Fibroblast of the aortic adventitia (primary cell): ENCODE data around the gene PCED1A. TPM values are rescaled to one million over a fixed set of nuclear protein-coding genes. Genes with fewer than 3 reads are reported as not detected.

Experiments used
- DNase-seq: peaks from one replicate; pipeline ENCODE4 v3.0.0-alpha.2; 2010; ENCODE audit warnings: low read depth
- H3K4me3 ChIP-seq: 2 replicates; pipeline ENCODE4 v1.5.1; 2011; ENCODE audit warnings: low read depth, mild to moderate bottlenecking, control low read depth, low read length, moderate library complexity
- total RNA-seq: library from RNA; depleted of rRNA; stranded (reverse); fragments of >200 nt; gene quantifications from 2 replicates; pipeline ENCODE4 v1.2.3, GENCODE V29; 2012; ENCODE audit warnings: low replicate concordance
- TF ChIP-seq, protein P1 (sequence below): IDR thresholded peaks from 2 replicates; pipeline ENCODE4 v1.5.1; 2011; ENCODE audit warnings: mild to moderate bottlenecking, low read length, control low read depth, inconsistent platforms; ENCODE audit not compliant: insufficient read depth

PCED1A gene
- total RNA-seq, 1 donor: 21.1 TPM

DNA sequence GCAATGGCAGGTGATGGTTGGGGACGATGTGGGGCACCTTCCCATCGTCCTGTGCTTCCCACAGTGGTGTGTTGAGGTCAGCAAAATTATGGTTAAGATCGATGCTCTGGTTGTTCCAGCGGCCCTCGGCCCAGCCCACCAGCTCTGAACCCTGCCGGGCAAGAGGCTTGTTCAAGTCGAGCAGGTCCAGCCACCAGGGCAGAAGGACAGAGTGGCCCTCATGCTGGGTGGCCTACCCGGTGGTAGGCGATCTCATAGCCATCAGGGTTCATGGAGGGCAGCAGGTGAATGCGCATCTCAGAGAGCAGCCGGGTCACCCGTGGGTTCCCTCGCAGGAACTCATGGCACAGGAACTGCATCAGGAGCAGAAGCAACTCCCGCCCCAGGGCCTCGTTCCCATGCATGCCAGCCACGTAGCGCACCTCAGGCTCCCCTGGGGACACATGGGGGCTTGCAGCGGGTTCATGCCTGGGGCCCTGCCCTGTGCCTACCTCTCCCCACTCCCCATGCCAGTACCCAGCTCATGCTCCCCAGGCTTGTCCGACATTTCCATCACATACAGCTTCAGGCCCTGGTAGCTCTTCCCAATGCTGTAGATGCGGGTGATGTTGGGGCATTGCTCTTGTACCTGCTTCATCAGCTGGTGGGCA is 44.3 kb downstream of the PCED1A start:
- no peak for DNase-seq

DNA sequence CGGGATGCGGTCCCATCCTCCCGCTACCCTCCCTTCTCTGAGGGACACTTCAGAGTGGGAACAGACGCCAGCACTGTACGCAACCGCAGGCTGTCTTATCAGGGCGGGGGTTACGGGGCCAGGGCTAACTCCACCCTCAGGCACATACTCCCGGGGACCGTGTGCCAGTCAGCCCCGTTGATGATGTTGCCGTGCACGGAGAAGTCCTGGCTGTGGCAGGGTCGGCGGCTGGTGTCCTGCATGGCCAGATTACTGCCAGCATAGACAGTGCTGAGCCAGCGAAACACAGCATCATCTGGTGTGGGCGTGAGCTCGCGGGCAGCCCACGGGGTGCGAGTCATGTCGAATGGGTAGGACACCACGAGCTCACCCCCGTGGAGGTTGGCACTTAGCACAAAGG is 45.0 kb downstream of the PCED1A start:
- no peak overlapping the region for H3K4me3 ChIP-seq
- TF ChIP-seq, protein P1, sequence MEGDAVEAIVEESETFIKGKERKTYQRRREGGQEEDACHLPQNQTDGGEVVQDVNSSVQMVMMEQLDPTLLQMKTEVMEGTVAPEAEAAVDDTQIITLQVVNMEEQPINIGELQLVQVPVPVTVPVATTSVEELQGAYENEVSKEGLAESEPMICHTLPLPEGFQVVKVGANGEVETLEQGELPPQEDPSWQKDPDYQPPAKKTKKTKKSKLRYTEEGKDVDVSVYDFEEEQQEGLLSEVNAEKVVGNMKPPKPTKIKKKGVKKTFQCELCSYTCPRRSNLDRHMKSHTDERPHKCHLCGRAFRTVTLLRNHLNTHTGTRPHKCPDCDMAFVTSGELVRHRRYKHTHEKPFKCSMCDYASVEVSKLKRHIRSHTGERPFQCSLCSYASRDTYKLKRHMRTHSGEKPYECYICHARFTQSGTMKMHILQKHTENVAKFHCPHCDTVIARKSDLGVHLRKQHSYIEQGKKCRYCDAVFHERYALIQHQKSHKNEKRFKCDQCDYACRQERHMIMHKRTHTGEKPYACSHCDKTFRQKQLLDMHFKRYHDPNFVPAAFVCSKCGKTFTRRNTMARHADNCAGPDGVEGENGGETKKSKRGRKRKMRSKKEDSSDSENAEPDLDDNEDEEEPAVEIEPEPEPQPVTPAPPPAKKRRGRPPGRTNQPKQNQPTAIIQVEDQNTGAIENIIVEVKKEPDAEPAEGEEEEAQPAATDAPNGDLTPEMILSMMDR: no peak
- DNase-seq: no peak

More for the DNA sequence above, 44.3 kb downstream of the PCED1A start:
- H3K4me3 ChIP-seq: no peak overlapping the region
- TF ChIP-seq, protein P1: no peak

DNA sequence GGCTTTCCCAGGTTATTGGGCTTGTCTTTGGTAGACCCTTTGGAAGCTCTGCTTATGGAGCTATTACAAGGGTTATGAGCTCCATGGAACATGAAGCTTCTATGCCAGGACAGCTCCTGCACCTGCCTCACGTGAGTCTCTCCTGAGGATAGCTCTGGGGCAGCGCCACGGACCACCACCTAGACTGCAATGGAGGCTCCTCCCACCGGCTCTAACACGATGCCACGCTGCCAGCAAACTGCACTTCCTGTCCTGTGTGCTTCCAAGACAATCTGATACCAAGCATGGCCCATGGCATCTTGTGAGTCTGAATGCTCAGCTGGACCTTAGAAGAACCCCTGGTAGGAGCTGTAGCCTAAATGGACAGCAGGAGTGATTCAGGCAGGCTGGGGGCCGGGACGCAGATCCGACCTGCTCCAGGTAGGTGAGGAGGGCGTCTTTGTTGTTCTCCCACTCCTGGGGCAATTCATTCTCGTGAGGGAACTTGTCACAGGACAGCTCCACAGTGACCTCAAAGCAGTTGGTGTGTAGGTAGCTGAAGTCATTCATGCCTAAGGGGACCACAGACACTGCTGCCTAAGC is 45.5 kb downstream of the PCED1A start:
- TF ChIP-seq, protein P1: no peak
- no peak for DNase-seq

DNA sequence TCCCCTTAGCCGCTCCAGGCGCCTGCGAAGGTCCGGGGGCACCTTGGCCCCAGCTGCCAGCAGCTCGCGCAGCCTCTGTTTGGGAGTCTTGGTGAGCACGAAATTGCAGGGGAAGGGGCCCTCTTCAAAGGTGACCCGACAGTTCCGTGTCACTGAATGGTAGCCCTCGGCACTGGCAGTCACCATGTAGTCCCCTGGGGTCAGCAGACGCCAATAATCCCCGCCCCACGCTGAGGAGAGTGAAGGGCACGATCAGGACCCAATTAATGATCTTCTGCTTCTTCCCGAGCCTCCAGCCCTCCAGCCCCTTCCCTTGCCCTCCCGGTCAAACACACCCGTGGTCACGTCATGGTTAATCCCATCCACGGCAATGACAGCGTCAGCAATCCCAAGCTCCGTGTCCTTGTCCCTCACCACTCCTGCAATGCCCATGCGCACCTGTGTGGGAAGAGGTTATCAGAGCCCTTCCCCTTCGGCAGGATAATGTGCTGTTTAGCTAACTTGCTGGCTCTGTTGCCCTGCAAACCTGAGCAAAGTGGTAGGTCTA is 46.2 kb downstream of the PCED1A start:
- no peak for DNase-seq
- TF ChIP-seq, protein P1: no peak
- no peak overlapping the region for H3K4me3 ChIP-seq

More for the DNA sequence above, 45.5 kb downstream of the PCED1A start:
- H3K4me3 ChIP-seq: no peak overlapping the region

DNA sequence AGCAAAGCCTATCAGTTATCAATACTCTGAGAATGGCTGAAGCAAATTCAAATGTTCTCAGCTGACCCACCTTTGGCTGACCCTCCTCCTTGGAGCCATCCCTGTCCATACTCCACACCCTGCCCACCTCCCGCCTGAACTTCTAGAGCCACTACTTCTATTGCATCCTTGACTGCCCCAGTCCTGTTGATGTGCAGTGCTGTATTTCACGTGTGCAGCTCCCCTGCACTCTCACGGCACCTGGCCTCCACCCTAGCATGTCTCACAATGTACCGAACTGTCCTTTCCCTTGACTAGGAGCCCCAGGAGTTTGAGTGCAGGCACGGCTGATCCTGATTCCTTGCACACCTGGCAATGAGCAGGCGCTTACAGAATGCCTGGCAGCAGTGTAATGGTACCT is 47.0 kb downstream of the PCED1A start:
- DNase-seq: no peak
- no peak overlapping the region for H3K4me3 ChIP-seq
- TF ChIP-seq, protein P1: no peak

Other genes starting within 250 kb of the PCED1A start
- gene NOP56, start 188.0 kb downstream of the PCED1A start, total RNA-seq: 106 and 263 TPM in 2 replicates
- 64.3 and 71.3 TPM in 2 replicates for gene IDH3B, start 176.4 kb downstream of the PCED1A start, total RNA-seq
- 0.09 and 2.6 TPM in 2 replicates for gene EBF4, start 147.9 kb downstream of the PCED1A start, total RNA-seq
- gene CPXM1, start 40.0 kb downstream of the PCED1A start, total RNA-seq: 3.8 and 48.5 TPM in 2 replicates
- gene C20orf141, start 25.7 kb downstream of the PCED1A start, total RNA-seq: not detected in 2 replicates
- 0.09 TPM in 1 of 2 replicates, not detected in the other for gene TMEM239, start 24.3 kb downstream of the PCED1A start, total RNA-seq
- gene VPS16, start 90 bp upstream of the PCED1A start, total RNA-seq: 31.6 and 32.0 TPM in 2 replicates
- 10.5 and 75.1 TPM in 2 replicates for gene PTPRA, start 32.8 kb upstream of the PCED1A start, total RNA-seq
- not detected in 2 replicates for gene GNRH2, start 203.0 kb upstream of the PCED1A start, total RNA-seq
- gene MRPS26, start 205.4 kb upstream of the PCED1A start, total RNA-seq: 19.1 and 52.3 TPM in 2 replicates
- not detected in 2 replicates for gene OXT, start 231.0 kb upstream of the PCED1A start, total RNA-seq
- not detected in 2 replicates for gene AVP, start 244.1 kb upstream of the PCED1A start, total RNA-seq